HepG2 (cell line): ENCODE data around the gene SEPTIN11. TPM values are rescaled to one million over a fixed set of nuclear protein-coding genes. Genes with fewer than 3 reads are reported as not detected.

Source experiments
- DZIP1 ChIP-seq: sonication (generic); formaldehyde crosslinking; IDR thresholded peaks from 2 replicates; pipeline ENCODE4 v1.5.0; 2020; ENCODE audit warnings: mild to moderate bottlenecking, missing genetic modification reagents
- FOXC1 ChIP-seq: sonication (generic); formaldehyde crosslinking; IDR thresholded peaks from 2 replicates; pipeline ENCODE4 v1.8.0; 2022; ENCODE audit warnings: mild to moderate bottlenecking, missing genetic modification reagents, borderline replicate concordance
- HDAC6 ChIP-seq: fragments of 200-600 bp; sonication (generic); IDR thresholded peaks from 2 replicates; pipeline ENCODE4 v1.7.0; 2017; ENCODE audit warnings: mild to moderate bottlenecking, antibody characterized with exemption, low read length, low read depth
- HES4 ChIP-seq: sonication (generic); formaldehyde crosslinking; IDR thresholded peaks from 2 replicates; pipeline ENCODE4 v1.9.0; 2021; ENCODE audit warnings: mild to moderate bottlenecking, missing genetic modification reagents, borderline replicate concordance
- HMG20B ChIP-seq: conservative IDR thresholded peaks from 2 replicates; pipeline ENCODE4 v1.6.1; 2016; ENCODE audit warnings: missing genetic modification reagents, missing compliant biosample characterization
- MAZ ChIP-seq, 2 experiments: sonication (generic) in 1 of 2; formaldehyde crosslinking in 1 of 2; IDR thresholded peaks; 2 replicates each; pipeline versions ENCODE4 v1.5.0 to v1.6.1; 2012 to 2020; ENCODE audit warnings: low read depth in 2 of 2, mild to moderate bottlenecking in 2 of 2, borderline replicate concordance in 1 of 2, improper control_type of control experiment in 1 of 2, low read length in 1 of 2, missing genetic modification reagents in 1 of 2, moderate library complexity in 1 of 2
- MIXL1 ChIP-seq: IDR thresholded peaks from 2 replicates; pipeline ENCODE4 v1.6.1; 2016
- NCOA5 ChIP-seq: sonication (generic); formaldehyde crosslinking; IDR thresholded peaks from 2 replicates; pipeline ENCODE4 v1.4.0; 2020; ENCODE audit warnings: missing genetic modification reagents
- NFIB ChIP-seq: sonication (generic); formaldehyde crosslinking; IDR thresholded peaks from 2 replicates; pipeline ENCODE4 v1.9.0; 2021; ENCODE audit warnings: missing genetic modification reagents, mild to moderate bottlenecking, borderline replicate concordance
- RNF2 ChIP-seq: fragments of 450-650 bp; conservative IDR thresholded peaks from 2 replicates; pipeline ENCODE4 v1.6.1; 2016; ENCODE audit warnings: low read depth
- SIX1 ChIP-seq: sonication (generic); formaldehyde crosslinking; IDR thresholded peaks from 2 replicates; pipeline ENCODE4 v1.4.0; 2020; ENCODE audit warnings: missing genetic modification reagents, borderline replicate concordance
- SOX6 ChIP-seq, 2 experiments: fragments of 450-650 bp in 1 of 2; sonication (generic) in 1 of 2; formaldehyde crosslinking in 1 of 2; IDR thresholded peaks; 2 replicates each; pipeline versions ENCODE4 v1.4.0 to v1.6.1; 2017 to 2020; ENCODE audit warnings: antibody characterized with exemption in 1 of 2, mild to moderate bottlenecking in 1 of 2, missing genetic modification reagents in 1 of 2
- SSRP1 ChIP-seq: IDR thresholded peaks from 2 replicates; pipeline ENCODE4 v1.6.1; 2016; ENCODE audit warnings: control low read depth
- ZNF207 ChIP-seq: fragments of 450-650 bp; IDR thresholded peaks from 2 replicates; pipeline ENCODE4 v1.6.1; 2016; ENCODE audit warnings: antibody characterized with exemption, borderline replicate concordance
- ZNF501 ChIP-seq: sonication (generic); formaldehyde crosslinking; IDR thresholded peaks from 2 replicates; pipeline ENCODE4 v1.5.1; 2020; ENCODE audit warnings: mild to moderate bottlenecking, moderate library complexity, missing genetic modification reagents
- ZNF562 ChIP-seq: sonication (generic); formaldehyde crosslinking; IDR thresholded peaks from 2 replicates; pipeline ENCODE4 v1.8.0; 2022; ENCODE audit warnings: missing genetic modification reagents, borderline replicate concordance
- ZNF564 ChIP-seq: sonication (generic); formaldehyde crosslinking; IDR thresholded peaks from 2 replicates; pipeline ENCODE4 v1.8.1; 2023; ENCODE audit warnings: mild to moderate bottlenecking, missing genetic modification reagents
- ZNF589 ChIP-seq: sonication (generic); formaldehyde crosslinking; conservative IDR thresholded peaks from 2 replicates; pipeline ENCODE4 v1.8.0; 2022; ENCODE audit warnings: mild to moderate bottlenecking, moderate library complexity, missing genetic modification reagents
- ZNF782 ChIP-seq: sonication (generic); formaldehyde crosslinking; IDR thresholded peaks from 2 replicates; pipeline ENCODE4 v1.4.0; 2020; ENCODE audit warnings: missing genetic modification reagents, mild to moderate bottlenecking, borderline replicate concordance
- ZSCAN22 ChIP-seq: sonication (generic); formaldehyde crosslinking; IDR thresholded peaks from 2 replicates; pipeline ENCODE4 v1.4.0; 2020; ENCODE audit warnings: mild to moderate bottlenecking, missing genetic modification reagents
- polyA plus RNA-seq, 8 experiments: library from polyadenylated mRNA; depleted of rRNA in 3 of 8; stranded (reverse) in 7 of 8; unstranded in 1 of 8; fragments of >200 nt; fragmentation: Illumina TruSeq in 4 of 8; extraction: Trizol in 4 of 8; gene quantifications; 2 replicates each; pipeline versions ENCODE4 v1.2.1 to v1.2.3, GENCODE V29; 2011 to 2016; ENCODE audit warnings: low read depth in 4 of 8, missing spikeins in 1 of 8, mixed read lengths in 1 of 8; ENCODE audit not compliant: insufficient read depth in 1 of 8
- total RNA-seq, 5 experiments: library from RNA; depleted of rRNA; stranded (reverse); fragments of >200 nt; fragmentation: Illumina TruSeq; extraction: Trizol; gene quantifications; 2 replicates each; pipeline ENCODE4 v1.2.3, GENCODE V29; 2016; ENCODE audit warnings: low read depth in 1 of 5
- TF ChIP-seq, protein P1 (sequence below): sonication (generic); formaldehyde crosslinking; IDR thresholded peaks from 2 replicates; pipeline ENCODE4 v1.5.0; 2020; ENCODE audit warnings: missing genetic modification reagents, mild to moderate bottlenecking, borderline replicate concordance
- TF ChIP-seq, protein P2 (sequence below): sonication (generic); formaldehyde crosslinking; IDR thresholded peaks from 2 replicates; pipeline ENCODE4 v1.4.0; 2020; ENCODE audit warnings: mild to moderate bottlenecking, missing genetic modification reagents

Gene SEPTIN11
- total and polyA plus RNA-seq, 2 of the 13 experiments (the other 11 are each of a cell fraction or from before 2014, with no cell fraction given), result 28.9 to 47.3 TPM

- TF ChIP-seq ZNF564, result no peak
- TF ChIP-seq SIX1 (CRISPR knock-in tag), result no peak
- no peak for TF ChIP-seq ZNF589 (CRISPR knock-in tag)
- no peak for TF ChIP-seq HMG20B
- no peak for TF ChIP-seq SSRP1
- TF ChIP-seq SOX6 (IDR thresholded peaks at IDR 0.05), result no peak
- TF ChIP-seq SOX6 (CRISPR knock-in tag; IDR thresholded peaks at IDR 0.05), result peak; percentile 21; the same call in 1 of the 2 replicates
- no peak for TF ChIP-seq ZNF207
- TF ChIP-seq ZNF562 (CRISPR knock-in tag), result no peak
- no peak for TF ChIP-seq MIXL1
- no peak for TF ChIP-seq ZSCAN22 (CRISPR knock-in tag)
- TF ChIP-seq RNF2, result no peak
- no peak for TF ChIP-seq NCOA5 (CRISPR knock-in tag)
- no peak for TF ChIP-seq MAZ (IDR thresholded peaks at IDR 0.05; ENCODE audit: borderline replicate concordance, low read depth, low read length)
- no peak for TF ChIP-seq MAZ (CRISPR knock-in tag; IDR thresholded peaks at IDR 0.05; ENCODE audit: low read depth)
- TF ChIP-seq HES4, result no peak; the same call in 1 of the 2 replicates
- TF ChIP-seq FOXC1, result 0 out of 2 replicates have a peak, but pooled peaks have one; percentile 47
- TF ChIP-seq ZNF501 (CRISPR knock-in tag), result peak; percentile 56; the same call in 1 of the 2 replicates
- TF ChIP-seq ZNF782 (CRISPR knock-in tag), result no peak
- TF ChIP-seq NFIB (CRISPR knock-in tag), result no peak
- TF ChIP-seq, protein P1, sequence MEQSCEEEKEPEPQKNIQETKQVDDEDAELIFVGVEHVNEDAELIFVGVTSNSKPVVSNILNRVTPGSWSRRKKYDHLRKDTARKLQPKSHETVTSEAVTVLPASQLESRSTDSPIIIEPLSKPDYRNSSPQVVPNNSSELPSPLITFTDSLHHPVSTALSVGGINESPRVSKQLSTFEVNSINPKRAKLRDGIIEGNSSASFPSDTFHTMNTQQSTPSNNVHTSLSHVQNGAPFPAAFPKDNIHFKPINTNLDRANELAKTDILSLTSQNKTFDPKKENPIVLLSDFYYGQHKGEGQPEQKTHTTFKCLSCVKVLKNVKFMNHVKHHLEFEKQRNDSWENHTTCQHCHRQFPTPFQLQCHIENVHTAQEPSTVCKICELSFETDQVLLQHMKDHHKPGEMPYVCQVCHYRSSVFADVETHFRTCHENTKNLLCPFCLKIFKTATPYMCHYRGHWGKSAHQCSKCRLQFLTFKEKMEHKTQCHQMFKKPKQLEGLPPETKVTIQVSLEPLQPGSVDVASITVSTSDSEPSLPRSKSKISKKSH (CRISPR knock-in tag), result no peak; the same call in 1 of the 2 replicates
- no peak for TF ChIP-seq HDAC6
- TF ChIP-seq DZIP1 (CRISPR knock-in tag), result 0 out of 2 replicates have a peak, but pooled peaks have one; percentile 58
- TF ChIP-seq, protein P2, sequence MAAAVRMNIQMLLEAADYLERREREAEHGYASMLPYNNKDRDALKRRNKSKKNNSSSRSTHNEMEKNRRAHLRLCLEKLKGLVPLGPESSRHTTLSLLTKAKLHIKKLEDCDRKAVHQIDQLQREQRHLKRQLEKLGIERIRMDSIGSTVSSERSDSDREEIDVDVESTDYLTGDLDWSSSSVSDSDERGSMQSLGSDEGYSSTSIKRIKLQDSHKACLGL (CRISPR knock-in tag), result no peak
These were observed 752 bp downstream of the SEPTIN11 start (continued) for GRCh38 chr4:76950052-76950955.
